ENCODE measurements around the gene UBE2H. TPM values are rescaled to one million over a fixed set of nuclear protein-coding genes. Genes with fewer than 3 reads are reported as not detected.

Gene UBE2H
- total RNA-seq, 1 donor: 76.3 TPM

DNA sequence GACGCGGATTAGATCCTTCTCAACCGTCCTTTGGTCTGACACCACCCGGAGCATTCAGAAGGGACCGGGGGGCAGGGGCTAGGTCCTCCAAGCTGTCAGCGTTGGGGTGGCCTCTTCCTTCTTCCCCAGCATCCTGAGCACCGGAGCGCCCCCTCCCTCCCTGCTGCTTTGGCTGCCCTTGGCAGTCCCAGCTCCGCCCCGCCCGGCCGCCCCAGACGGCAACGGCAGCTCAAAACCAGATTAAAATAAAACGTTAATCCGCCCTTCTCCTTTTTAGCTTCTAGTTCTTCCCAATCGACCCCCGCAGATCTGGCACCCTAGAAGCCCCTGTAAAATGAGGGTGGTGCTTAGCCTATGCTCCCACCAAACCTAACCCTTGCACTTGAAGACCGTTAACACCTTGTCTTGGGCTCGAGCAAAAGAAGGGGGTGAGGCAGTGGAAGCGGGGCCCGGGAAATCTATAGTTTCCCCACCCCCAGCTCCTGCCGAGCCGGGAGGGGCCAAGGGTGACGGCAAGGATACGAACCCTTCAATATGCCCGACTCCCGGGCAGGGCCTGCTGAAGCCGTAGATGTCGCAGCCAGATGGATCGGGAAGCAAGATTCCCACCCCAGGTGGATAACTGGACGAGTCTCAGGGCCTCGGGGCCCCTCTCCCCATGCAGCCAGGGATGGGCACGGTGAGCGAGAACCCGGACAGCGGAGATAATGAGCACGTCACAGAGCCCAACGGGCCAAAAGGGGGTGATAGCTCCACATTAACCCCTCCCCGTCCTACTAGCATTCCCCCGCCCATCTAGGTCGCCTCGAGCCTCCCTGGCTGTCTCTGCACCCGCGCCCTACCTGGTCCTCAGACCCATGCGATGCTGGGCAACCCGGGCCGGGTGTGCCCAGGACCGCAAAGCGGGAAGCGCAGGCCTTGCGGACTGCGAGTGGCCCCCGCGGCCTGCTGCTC, 171.5 kb downstream of the UBE2H start:
- Histone ChIP-seq H3K4me3 (ENCODE audit: low read length) (no peak overlapping the region), H3K9me3 (ENCODE audit: low read depth, low read length) (no peaks in the 10 kb centered on the region), H3K4me1 (ENCODE audit: insufficient read depth, low read length) (peaks cover 73% of the 10 kb centered on the region), H3K27me3 (ENCODE audit: insufficient read depth, low read length) (peaks cover 93% of the 10 kb centered on the region)

Other genes starting within 250 kb of the UBE2H start
- gene ZC3HC1, start 98.4 kb upstream of the UBE2H start, total RNA-seq: 4.9 TPM
- gene KLHDC10, start 117.6 kb upstream of the UBE2H start, total RNA-seq: 12.4 TPM